Hepatocyte (in vitro differentiated cells): Measurements from ENCODE around the gene CRADD.

ENCODE experiments used
- EZH2 ChIP-seq: fragments of 200-600 bp; sonication (generic); IDR thresholded peaks from 2 replicates; pipeline ENCODE4 v1.6.1; 2016; ENCODE audit warnings: antibody characterized with exemption, mild to moderate bottlenecking, borderline replicate concordance
- EZH2phosphoT487 ChIP-seq: fragments of 200-600 bp; sonication (generic); IDR thresholded peaks from one replicate; pipeline ENCODE4 v1.6.1; 2018; ENCODE audit warnings: antibody characterized with exemption, mild to moderate bottlenecking, low read depth, moderate library complexity; ENCODE audit not compliant: unreplicated experiment, severe bottlenecking
- TF ChIP-seq, protein P1 (sequence below): fragments of 200-600 bp; sonication (generic); IDR thresholded peaks from 2 replicates; pipeline ENCODE4 v1.5.1; 2016; ENCODE audit warnings: antibody characterized with exemption, mild to moderate bottlenecking; ENCODE audit not compliant: poor library complexity

DNA sequence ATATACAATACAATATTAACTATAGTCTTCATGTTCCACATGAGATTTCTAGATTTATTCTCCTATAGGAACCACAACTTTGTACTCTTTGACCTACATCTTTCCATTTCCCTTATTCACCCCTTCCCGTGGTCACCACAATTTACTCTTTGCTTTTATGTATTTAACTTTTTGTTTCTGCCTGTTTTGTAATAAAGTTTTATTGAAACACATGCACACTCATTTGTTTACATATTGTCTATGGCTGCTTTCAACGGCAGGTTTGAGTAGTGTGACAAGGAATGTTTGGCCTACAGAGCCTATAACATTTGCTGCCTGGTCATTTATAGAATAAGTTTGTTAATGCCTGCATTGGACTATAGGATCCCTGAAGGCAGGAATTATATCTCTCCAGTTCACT is 231.1 kb downstream of the CRADD start:
- TF ChIP-seq EZH2, result no peak
- TF ChIP-seq, protein P1, sequence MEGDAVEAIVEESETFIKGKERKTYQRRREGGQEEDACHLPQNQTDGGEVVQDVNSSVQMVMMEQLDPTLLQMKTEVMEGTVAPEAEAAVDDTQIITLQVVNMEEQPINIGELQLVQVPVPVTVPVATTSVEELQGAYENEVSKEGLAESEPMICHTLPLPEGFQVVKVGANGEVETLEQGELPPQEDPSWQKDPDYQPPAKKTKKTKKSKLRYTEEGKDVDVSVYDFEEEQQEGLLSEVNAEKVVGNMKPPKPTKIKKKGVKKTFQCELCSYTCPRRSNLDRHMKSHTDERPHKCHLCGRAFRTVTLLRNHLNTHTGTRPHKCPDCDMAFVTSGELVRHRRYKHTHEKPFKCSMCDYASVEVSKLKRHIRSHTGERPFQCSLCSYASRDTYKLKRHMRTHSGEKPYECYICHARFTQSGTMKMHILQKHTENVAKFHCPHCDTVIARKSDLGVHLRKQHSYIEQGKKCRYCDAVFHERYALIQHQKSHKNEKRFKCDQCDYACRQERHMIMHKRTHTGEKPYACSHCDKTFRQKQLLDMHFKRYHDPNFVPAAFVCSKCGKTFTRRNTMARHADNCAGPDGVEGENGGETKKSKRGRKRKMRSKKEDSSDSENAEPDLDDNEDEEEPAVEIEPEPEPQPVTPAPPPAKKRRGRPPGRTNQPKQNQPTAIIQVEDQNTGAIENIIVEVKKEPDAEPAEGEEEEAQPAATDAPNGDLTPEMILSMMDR, result no peak
- TF ChIP-seq EZH2phosphoT487, result no peak
